NCI-H2227 (cell line): ENCODE measurements around the gene ATP7B.

ENCODE experiments used
- DNase-seq: peaks from one replicate; lab custom pipeline; 2025; ENCODE audit not compliant: unreplicated experiment; lab: John Stamatoyannopoulos, UW

The ATP7B gene

DNA sequence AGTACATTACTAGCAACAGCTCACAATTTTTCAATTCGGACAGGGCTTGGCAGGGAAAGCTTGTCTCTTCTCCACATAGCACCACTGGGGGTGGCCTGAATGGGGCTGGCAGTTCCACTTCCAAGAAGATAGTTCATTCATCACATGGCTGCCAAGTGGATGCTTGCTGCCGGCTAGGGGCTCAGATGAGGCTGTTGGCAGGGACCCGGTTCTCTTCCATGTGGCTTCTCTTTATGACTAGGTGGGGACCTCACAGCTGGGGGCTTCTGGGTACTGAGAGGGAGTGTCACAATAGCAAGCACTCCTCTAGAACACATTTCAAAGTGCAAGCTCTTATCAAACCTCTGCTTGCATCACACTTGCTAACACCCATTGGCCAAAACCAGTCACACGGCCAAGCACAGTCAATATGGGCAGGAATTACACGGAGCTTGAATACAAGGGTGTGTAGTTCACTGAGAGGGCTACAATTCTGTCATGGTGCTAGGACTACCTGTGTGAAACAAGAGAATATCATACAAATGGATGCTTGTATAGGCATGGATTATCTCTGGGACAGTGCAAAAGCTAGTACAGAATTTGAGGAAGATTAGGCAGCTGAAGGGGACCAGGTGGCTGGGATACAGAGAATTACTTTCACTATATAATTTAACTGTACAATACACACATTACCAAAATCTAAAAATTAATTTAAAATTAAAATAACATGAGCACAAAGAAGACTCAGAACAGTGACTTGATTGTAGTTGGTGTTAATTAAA, 32.3 kb downstream of the ATP7B start:
- DNase-seq: no peak

DNA sequence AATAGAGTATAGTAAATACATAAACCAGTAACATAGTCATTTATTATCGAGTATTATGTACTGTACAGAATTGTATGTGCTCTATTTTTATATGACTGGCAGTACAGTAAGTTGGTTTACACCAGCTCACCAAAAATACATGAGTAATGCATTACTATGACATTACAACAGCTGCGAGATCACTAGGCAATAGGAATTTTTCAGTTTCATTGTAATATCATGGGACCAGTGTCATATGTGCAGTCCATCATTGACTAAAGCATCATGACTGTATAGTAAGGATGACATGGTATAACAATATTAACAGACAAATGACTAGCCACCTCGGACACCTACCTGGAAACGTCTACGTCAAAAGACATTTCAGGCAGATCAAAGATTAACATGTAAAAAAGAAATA, 33.6 kb downstream of the ATP7B start:
- DNase-seq: no peak

DNA sequence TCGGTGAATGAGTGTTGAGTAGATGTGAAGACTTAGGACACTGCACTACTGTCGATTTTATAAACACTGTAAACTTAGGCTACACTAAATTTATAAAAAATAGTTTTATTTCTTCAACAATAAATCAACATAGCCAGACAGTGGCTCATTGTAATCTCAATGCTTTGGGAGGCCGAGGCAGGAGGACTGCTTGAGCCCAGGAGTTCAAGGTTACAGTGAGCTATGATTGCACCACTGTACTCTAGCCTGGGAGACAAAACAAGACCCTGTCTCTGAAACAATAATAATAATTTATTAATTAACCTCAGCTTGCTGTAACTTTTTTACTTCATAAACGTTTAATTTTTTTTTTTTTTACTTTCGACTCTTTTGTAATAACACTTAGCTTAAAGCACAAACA, 34.4 kb downstream of the ATP7B start:
- no peak for DNase-seq

DNA sequence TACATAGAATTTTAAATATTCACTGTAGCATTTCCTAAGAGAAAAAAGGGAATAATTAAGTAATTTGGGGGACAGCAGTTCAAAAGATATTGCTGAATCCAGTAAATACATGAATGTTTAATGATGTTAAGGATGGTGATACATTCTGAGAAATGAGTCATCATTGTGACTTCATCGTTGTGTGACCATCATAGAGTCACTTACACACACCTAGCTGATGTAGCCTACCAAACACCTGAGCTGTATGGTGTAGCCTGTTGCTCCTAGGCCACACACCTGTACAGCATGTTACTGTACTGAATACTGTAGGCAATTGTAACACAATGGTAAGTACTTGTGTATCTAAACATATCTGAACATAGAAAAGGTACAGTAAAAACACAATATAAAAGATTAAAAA, 34.8 kb downstream of the ATP7B start:
- no peak for DNase-seq

DNA sequence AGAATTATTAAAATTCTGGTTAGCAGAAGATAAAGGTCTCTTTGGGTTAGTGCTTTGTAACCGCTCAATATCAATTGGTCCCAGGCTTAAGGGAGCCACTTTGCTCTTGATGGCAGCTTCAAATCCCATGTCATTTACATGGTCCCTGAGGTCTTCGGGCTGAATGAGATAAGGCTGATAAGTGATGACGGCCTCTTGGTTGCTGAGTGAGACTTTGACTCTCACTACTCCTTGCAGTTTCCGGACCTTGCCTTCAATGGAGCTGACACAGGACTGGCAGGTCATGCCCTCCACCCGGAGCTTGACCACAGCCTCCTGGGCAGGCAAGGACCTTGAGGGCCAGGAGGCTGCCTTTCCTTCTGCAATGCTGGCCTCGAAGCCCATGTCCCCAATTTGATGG, 36.8 kb downstream of the ATP7B start:
- no peak for DNase-seq

DNA sequence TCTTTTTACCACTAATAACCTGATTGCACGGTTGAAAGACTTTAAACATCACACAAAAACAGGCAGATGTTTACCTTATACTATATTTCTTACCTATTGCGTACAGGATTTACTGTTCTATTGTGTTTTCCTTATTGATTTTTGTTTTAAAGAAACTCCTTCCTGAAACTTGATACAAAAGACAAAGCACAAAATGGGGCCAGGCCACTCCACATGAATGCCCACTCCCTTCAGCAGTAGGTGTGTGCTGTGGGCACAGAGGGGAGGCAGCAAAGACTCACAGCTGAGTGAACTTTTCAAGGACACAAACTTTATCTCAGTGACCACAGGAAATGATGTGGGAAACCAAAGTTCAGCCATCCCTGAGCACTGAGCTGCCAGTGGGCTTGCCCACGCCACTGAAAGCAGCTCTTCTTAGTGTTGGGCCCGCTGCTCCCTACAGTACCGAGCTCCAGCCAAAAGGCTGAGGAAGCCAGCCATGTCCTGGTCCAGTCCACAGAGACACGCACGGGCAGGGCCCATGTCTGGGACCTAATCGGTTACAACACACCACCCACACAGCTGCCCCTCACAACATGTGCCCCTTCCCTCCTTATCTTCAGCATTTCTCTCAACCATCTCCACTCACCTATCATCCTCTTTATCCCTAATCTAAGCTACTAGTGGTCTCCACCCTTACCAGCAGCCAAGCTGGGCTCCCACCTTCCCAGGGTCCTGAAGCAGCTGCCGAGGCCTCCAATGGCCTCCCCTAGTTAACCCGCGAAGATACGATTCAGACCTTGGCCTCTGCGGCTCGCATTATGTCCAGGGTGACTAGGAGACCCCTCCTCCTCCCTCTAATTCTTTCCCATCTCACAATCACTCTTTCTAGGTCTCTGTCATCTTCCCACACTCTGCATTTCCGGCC, 39.5 kb downstream of the ATP7B start:
- no peak for DNase-seq

DNA sequence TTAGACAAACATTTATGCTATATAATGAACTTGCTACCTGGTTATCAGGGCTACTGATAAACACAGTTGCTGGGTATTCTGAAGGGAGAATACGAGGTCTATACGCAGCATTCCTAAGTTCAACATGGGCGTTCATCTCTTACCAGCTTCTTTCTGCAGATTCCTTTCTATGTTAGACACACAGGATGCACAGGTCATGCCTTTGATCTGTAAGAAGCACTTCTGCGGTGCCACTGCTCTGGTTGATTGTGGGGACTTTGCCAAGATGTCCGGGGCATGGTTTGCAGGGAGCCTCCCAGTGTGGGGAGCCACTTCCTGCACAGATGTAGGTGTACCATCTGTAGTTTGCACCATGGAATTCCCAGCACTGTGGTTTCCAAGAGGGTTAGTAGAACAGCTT, 40.9 kb downstream of the ATP7B start:
- no peak for DNase-seq

DNA sequence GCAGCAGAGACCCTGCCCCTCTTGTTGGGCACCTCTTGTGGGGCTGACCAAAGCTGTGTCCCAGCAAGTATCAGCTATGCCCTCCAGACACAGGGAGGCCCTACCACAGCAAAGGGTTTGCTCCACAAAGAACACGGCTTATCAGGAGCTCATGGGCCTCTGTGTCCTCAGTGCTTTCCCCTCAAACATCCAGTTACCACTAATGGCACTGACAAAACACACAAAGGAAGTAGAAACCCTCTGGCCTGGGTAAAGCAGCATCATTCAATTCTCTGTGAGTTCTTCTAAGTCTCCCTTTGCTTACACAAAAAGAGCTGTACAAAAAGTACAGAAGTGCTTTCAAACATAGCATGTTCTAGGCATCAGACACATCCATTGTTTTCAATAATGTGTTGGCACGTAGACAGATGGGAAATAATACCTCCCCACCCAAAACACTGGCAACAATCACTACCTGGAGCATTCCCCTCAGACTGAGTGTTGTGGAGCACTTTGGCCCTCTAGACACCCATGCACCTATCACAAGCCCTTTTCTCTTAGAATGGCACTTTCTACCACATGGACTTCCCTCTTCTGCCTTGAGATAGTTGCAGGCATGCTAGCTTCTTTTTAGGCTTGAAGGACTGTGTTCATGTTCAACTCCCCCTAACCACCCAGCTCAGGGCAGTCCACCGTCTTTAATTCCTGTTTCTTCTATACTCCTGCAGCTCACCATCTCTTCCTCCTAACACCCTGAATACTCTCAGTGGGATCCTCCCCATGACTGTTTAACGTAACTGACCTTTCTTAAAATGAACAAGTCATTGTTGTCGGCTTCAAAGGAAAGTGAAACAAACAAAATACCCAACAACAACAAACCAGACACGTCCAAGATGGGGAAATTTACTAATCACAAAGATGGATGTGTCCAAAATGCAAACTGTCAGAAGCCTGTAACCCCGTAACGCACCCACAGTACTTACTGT, 43.5 kb downstream of the ATP7B start:
- DNase-seq: no peak

DNA sequence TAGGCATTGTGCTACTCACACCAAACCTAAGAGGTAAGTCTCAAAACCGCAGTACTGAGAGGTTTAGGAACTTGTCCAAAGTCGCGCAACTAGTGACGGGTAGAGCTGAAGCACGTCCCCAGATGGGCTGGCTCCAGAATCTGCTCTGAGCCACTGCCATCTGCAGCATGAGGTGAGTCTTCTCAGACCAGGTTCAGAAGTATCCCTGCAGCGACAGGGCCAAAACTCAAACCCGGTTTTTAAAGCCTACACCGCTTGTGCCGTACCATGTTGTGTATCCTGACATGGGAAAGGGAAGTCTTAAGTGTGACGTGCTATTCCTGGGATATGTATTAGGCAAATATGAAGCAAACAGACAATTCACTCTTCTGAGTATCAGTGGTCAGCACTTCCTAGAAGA, 45.1 kb downstream of the ATP7B start:
- DNase-seq: no peak

DNA sequence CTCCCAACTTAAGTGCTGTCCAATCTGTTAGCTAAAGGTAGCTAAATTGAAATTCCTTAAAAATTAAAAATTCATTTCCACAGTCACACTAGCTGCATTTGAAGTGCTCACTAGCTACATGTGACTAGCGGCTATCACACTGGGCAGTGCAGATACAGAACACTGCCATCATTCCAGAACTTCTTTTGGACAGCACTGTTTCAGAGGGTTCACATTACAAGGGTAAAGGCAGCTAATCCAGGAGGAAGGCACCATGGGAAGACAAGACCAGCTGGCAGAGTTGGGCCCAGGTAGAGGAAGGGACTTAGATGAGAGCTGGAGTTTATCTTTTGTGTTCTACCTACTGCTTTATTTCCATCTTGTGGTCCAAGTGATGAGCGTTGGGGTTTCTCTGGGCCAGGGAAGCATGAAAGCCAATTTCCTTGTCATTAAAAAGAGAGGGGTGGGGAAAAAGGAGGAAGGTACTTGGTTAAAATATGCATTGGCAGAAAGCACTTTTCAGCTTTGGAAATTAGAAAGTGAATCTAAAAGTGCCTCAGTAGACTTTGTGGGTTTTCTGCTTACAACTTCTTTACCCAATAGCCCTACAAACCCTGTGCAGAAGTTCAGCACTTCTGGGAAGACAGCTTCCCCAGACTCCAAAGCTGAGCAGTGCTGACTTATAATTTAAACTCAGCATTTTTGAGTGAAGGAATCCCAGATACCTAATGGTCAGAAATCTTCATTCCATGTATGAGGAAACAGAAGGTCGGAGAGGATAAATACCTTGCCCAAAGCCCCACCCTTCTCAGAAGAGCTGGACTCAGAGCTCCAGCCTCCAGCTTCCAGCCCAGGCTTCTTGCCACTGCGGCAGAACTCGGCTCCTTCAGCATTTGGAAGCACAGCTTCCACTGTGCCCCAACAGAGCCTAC, 49.5 kb downstream of the ATP7B start:
- no peak for DNase-seq

DNA sequence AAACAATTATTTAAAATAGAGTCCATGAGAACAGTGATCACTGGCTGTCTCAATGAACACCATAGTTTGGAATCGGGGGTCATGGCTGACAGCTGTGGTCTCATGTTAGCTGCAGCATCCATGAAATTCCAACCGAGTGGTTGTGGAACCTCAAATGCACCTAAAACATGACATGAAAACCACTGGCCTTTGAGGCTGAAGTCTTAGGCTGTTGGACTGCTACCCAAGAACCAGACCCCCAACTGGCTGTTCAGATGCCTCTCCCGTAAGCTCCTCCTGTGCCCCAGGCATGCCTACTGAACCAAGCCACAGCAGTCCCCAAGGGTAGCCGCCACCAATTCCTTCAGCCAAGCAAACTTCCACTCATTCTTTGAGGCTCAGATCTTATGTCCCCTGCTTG, 50.5 kb downstream of the ATP7B start:
- DNase-seq: no peak

DNA sequence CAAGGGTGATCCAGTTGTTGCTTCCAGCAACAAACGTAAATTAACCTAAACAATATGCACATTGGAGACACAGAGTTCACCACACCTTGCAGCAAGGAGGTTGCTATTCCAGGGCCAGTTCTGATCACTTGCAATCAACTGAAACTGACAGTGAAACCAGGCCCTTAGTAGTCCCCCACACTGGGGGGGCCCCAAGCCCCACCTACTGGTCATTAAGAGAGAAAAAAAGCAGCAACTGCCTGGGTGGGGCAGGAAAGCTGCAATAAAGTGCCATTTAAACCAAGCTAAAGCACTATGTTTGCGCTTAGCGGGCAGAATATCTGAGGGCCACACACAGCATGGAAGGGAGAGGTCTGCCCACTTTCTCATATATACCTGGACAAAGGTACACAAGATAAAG, 51.5 kb downstream of the ATP7B start:
- no peak for DNase-seq

DNA sequence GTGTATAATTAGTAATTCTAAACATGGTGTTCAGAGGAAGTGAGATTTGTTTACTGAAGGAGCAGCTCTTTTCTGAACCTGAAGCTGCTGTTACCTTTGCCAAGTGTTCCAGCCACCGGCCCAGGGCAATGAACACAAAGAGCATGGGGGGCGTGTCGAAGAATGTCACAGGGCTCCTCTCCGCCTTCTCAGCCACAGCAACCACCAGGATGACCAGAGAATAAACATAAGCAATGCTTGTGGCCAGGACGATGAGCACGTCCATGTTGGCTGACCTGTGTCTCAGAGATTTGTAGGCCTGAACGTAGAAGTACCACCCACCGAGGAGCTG, 53.1 kb downstream of the ATP7B start:
- DNase-seq: no peak

DNA sequence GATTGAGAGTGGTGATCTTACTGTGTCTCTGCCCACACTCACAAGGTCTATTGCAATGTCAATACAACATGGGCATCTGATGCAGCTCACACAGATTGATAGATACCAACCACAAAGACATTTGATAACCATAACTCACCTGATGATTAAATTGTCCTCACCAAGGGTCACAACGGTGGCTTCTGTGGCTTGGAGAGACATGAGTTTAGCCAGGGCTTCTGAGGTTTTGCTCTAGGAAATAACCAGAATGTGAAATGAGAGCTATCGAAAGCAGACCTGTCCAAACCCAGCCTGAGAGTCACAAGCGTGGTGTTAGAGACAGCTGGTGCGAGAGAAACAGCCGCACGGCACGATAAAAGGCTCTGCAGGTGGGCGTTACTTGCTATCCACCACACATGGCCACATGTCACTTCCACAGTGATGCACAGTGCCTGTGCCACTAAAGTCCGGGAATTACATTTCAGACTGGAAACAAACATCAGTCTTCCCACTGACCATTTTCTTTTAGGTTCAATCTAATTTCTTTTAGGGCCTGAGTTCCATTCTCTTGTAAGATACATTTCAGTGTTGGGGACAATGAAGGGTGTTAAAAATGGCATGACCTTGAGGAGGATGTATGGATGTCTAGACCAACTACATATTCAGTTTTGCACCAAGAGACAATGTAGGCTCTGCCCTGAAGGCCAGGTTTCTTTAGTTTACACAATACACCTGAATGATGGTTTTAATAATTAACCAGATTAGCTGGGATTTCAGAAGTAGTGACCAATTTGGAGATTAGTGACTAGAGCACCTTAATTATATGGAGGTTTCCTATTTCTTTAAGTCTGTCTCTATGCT, 53.7 kb downstream of the ATP7B start:
- DNase-seq: no peak

DNA sequence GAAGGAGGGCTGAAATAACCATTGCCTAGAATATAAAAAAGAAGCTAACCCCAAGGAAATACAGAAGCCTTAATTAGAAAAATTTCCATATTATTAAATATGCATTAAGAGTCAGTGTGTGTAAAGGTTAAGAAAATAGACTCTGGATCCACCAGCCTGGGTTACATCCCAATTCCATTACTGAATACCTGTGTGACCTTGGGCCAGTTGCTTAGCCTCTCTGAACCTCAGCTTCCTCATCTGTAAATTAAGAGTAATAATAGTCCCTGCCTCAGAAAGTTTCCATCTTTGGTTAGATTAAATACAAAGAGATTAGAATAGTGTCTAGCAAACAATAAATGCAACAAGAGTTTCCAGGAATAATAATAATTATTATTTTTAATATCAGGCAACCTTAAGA, 54.5 kb downstream of the ATP7B start:
- DNase-seq: no peak

DNA sequence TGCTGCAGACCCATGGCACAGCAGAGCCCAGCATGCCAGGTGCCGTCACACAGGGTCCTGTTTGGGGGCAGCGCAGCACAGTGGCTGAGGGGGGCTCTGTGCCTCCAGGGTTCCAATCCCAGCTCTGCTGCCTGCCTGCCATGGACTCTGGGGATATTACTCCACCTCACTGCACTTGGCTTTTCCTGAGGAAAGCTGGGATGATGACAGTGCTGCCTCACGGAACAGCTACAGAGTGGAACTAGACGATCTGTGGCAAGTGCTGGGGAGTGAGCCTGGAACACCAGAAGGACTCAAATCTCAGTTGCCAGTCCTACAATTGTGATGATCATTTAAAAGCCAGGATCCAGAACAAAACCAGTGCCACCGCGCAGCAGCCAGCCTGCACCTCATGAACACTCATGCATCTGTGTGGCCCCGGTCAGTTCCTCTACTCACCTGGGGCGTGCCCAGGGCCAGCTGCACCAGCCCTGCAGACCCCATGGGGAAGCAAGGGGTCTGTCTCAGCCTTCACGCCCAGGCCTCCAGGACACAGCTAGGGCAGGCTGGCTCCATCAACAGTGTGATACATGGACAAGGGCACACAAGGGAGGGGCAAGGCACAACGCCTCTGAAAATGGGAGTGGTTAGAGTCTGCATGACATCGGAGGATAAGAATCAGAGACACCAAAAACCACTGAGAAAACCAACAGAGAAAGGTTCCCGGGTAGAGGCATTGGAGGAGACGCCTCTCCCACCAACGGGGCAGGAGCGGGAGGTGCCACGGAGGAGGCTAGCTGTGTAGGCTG, 55.2 kb downstream of the ATP7B start:
- no peak for DNase-seq

DNA sequence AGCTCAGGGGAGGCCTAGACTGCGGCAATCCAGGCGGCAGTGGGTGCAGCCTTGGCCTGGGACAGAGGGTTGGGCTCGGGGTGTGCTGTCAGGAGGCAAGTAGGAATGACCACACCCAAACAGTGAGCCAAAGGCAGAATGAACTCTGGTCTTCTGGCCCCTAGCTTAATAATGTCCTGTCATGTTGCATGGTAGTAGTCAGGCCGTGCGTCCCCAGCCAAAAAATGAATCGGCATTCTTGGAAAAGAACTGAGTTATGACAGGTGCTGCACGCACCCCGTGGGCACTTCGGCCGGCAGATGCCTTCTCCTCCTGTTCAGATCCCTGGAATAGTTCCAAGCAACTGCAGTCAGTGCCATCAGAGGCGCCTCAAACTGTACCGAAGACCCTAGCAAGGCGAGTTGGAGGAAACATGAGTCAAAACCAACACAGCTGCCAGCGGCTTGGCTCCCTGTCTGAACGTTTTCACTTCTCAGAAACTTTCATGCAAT, 55.9 kb downstream of the ATP7B start:
- DNase-seq: no peak

DNA sequence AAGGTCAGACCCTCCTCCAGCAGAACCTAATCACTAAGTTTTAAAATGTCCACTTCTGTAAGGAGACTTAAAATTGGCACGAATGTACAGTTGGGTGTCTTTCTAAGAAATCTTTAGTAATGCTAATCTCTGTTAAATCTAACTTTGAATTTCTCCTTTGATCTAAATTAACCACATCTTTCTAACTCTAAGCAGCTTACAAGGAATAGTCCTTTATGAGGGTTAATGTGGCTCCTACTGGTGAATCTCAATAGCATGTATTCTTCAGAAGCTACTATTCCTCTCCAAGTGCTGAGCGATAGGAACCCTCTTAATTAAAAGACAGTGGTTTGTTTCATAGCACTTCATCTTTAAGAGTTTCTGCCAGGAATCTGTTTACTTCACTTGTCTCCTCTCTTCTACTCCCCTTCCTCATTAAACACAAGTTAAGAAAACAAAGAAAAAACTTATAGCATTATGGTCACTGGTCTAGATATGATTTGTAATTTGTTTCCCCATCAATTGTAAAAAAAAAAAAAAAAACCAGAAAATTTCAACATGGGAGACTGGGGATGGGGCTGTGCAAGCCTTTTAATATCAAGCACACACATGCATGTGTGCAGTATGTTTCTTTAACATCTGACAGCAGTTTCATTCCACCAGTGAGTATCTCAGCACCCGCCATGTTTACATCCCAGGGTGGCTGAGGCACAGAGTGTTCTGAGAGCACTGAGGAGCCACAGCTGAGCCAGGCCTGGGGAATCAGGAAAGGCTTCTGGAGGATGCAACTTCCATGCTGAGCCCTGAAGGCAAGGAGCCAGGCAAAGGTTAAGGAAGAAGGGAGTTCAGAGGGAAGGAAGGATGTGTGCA, 57.7 kb downstream of the ATP7B start:
- DNase-seq: no peak
